H9 (cell line): ENCODE results near the gene SDHAF2. TPM values are rescaled to one million over a fixed set of nuclear protein-coding genes. Genes with fewer than 3 reads are reported as not detected.

Experiments used
- DNase-seq: peaks from one replicate; pipeline ENCODE4 v3.0.0-alpha.2; 2017
- H2AFZ ChIP-seq: one replicate; pipeline ENCODE4 v1.6.1; 2013; ENCODE audit warnings: mild to moderate bottlenecking, low read length, control low read depth, moderate library complexity
- H2AK5ac ChIP-seq: 2 replicates; pipeline ENCODE4 v1.6.1; 2013; ENCODE audit warnings: low read length, control low read depth, mixed read lengths; ENCODE audit not compliant: insufficient read length
- H2BK120ac ChIP-seq: one replicate; pipeline ENCODE4 v1.6.1; 2013; ENCODE audit warnings: low read depth, mild to moderate bottlenecking, low read length, control low read depth, inconsistent platforms; ENCODE audit not compliant: poor library complexity, severe bottlenecking
- H2BK12ac ChIP-seq: 2 replicates; pipeline ENCODE4 v1.6.1; 2013; ENCODE audit warnings: low read length, control low read depth, mixed read lengths, low read depth; ENCODE audit not compliant: insufficient read length
- H2BK15ac ChIP-seq: 2 replicates; pipeline ENCODE4 v1.6.1; 2013; ENCODE audit warnings: low read depth, low read length, control low read depth
- H2BK20ac ChIP-seq: one replicate; pipeline ENCODE4 v1.6.1; 2013; ENCODE audit warnings: low read depth, mild to moderate bottlenecking, low read length, control low read depth, inconsistent platforms; ENCODE audit not compliant: poor library complexity, severe bottlenecking
- H2BK5ac ChIP-seq: 2 replicates; pipeline ENCODE4 v1.6.1; 2013; ENCODE audit warnings: low read length, control low read depth, mixed read lengths; ENCODE audit not compliant: insufficient read length
- H3K14ac ChIP-seq: 2 replicates; pipeline ENCODE4 v1.6.1; 2013; ENCODE audit warnings: low read length, control low read depth; ENCODE audit not compliant: insufficient read depth
- H3K18ac ChIP-seq: 2 replicates; pipeline ENCODE4 v1.6.1; 2013; ENCODE audit warnings: low read depth, mild to moderate bottlenecking, mixed read lengths, low read length, control low read depth; ENCODE audit not compliant: insufficient read length
- H3K23ac ChIP-seq: 2 replicates; pipeline ENCODE4 v1.6.1; 2013; ENCODE audit warnings: low read length, control low read depth, mixed read lengths, low read depth; ENCODE audit not compliant: insufficient read length
- H3K23me2 ChIP-seq: 2 replicates; pipeline ENCODE4 v1.6.1; 2013; ENCODE audit warnings: low read depth, mild to moderate bottlenecking, mixed read lengths, low read length, control low read depth; ENCODE audit not compliant: insufficient read length, poor library complexity, severe bottlenecking
- H3K27ac ChIP-seq: 2 replicates; pipeline ENCODE4 v1.5.1; 2013; ENCODE audit warnings: low read length, control low read depth, mixed read lengths, low read depth; ENCODE audit not compliant: insufficient read length
- H3K27me3 ChIP-seq: 2 replicates; pipeline ENCODE4 v1.6.1; 2013; ENCODE audit warnings: low read length, control low read depth, inconsistent platforms; ENCODE audit not compliant: insufficient read depth
- H3K4ac ChIP-seq: 2 replicates; pipeline ENCODE4 v1.6.1; 2013; ENCODE audit warnings: low read depth, mild to moderate bottlenecking, control low read depth, inconsistent platforms, low read length, moderate library complexity
- H3K4me1 ChIP-seq: 2 replicates; pipeline ENCODE4 v1.6.1; 2013; ENCODE audit warnings: low read length, control low read depth, inconsistent platforms; ENCODE audit not compliant: insufficient read depth
- H3K4me2 ChIP-seq: 2 replicates; pipeline ENCODE4 v1.6.1; 2013; ENCODE audit warnings: low read length, control low read depth, mixed read lengths; ENCODE audit not compliant: insufficient read length, insufficient read depth
- H3K56ac ChIP-seq: 2 replicates; pipeline ENCODE4 v1.6.1; 2013; ENCODE audit warnings: low read depth, mild to moderate bottlenecking, mixed read lengths, low read length, control low read depth; ENCODE audit not compliant: insufficient read length
- H3K79me1 ChIP-seq: 2 replicates; pipeline ENCODE4 v1.6.1; 2013; ENCODE audit warnings: low read depth, mild to moderate bottlenecking, moderate library complexity, low read length, control low read depth, inconsistent platforms; ENCODE audit not compliant: insufficient read depth, poor library complexity, severe bottlenecking
- H3K79me2 ChIP-seq: 2 replicates; pipeline ENCODE4 v1.6.1; 2013; ENCODE audit warnings: low read length, control low read depth, inconsistent platforms; ENCODE audit not compliant: insufficient read depth
- H3K9ac ChIP-seq: 2 replicates; pipeline ENCODE4 v1.6.1; 2013; ENCODE audit warnings: low read length, control low read depth, mixed read lengths; ENCODE audit not compliant: insufficient read length; ENCODE audit errors: extremely low read depth
- H3K9me3 ChIP-seq: one replicate; pipeline ENCODE4 v1.6.1; 2013; ENCODE audit warnings: low read depth, low read length, inconsistent platforms; ENCODE audit not compliant: control insufficient read depth
- H3T11ph ChIP-seq: one replicate; pipeline ENCODE4 v1.6.1; 2013; ENCODE audit warnings: mild to moderate bottlenecking, low read length, control low read depth, inconsistent platforms
- H4K20me1 ChIP-seq: one replicate; pipeline ENCODE4 v1.6.1; 2013; ENCODE audit not compliant: control insufficient read depth, insufficient read length, insufficient read depth
- H4K5ac ChIP-seq: 2 replicates; pipeline ENCODE4 v1.6.1; 2013; ENCODE audit warnings: low read depth, mild to moderate bottlenecking, mixed read lengths, low read length, control low read depth; ENCODE audit not compliant: insufficient read length
- H4K8ac ChIP-seq: replicated peaks from 2 replicates; pipeline ENCODE4 v1.6.1; 2013; ENCODE audit warnings: low read length, control low read depth, mixed read lengths, low read depth; ENCODE audit not compliant: insufficient read length
- H4K91ac ChIP-seq: 2 replicates; pipeline ENCODE4 v1.6.1; 2013; ENCODE audit warnings: low read depth, mild to moderate bottlenecking, moderate library complexity, mixed read lengths, low read length, control low read depth; ENCODE audit not compliant: insufficient read length
- H3K27ac Mint-ChIP-seq, 3 experiments: 2 replicates in 2 of 3; 3 replicates in 1 of 3; pipeline ENCODE4 v1.8.0; 2020 to 2021; ENCODE audit warnings: mixed read lengths in 3 of 3, mild to moderate bottlenecking in 1 of 3, moderate library complexity in 1 of 3
- H3K27me3 Mint-ChIP-seq: 2 replicates; pipeline ENCODE4 v1.8.0; 2021; ENCODE audit warnings: low read depth, mild to moderate bottlenecking, moderate library complexity, mixed read lengths
- H3K36me3 Mint-ChIP-seq, 3 experiments: 2 replicates in 2 of 3; 3 replicates in 1 of 3; pipeline ENCODE4 v1.8.0; 2020 to 2021; ENCODE audit warnings: low read depth in 3 of 3, mixed read lengths in 3 of 3; ENCODE audit not compliant: insufficient read depth in 1 of 3
- H3K4me1 Mint-ChIP-seq, 2 experiments: 2 replicates each; pipeline ENCODE4 v1.8.0; 2020; ENCODE audit warnings: mixed read lengths in 2 of 2
- H3K4me3 Mint-ChIP-seq, 2 experiments: 2 replicates in 1 of 2; 3 replicates in 1 of 2; pipeline ENCODE4 v1.8.0; 2020 to 2021; ENCODE audit warnings: mild to moderate bottlenecking in 2 of 2, mixed read lengths in 2 of 2, moderate library complexity in 1 of 2
- H3K9me3 Mint-ChIP-seq, 2 experiments: 2 replicates in 1 of 2; 3 replicates in 1 of 2; pipeline ENCODE4 v1.8.0; 2020; ENCODE audit warnings: mild to moderate bottlenecking in 2 of 2, mixed read lengths in 2 of 2, moderate library complexity in 1 of 2
- CTCF ChIP-seq: fragments of 200-600 bp; sonication (generic); conservative IDR thresholded peaks from 3 replicates; pipeline ENCODE4 v1.8.0; 2021; ENCODE audit warnings: antibody characterized with exemption, mild to moderate bottlenecking
- WGBS: extraction: QIAGEN DNeasy Blood & Tissue Kit; methylation state at CpG from one replicate; pipeline ENCODE4 v1.1.7; 2013; ENCODE audit warnings: missing lambda C conversion rate, low lambda C conversion rate, mixed read lengths; ENCODE audit not compliant: insufficient read length; ENCODE audit errors: extremely low coverage; 5-methylcytosine and 5-hydroxymethylcytosine counted together
- total RNA-seq: library from RNA; stranded (reverse); gene quantifications from 2 replicates; pipeline ENCODE4 v1.2.1, GENCODE V29; 2021

Gene SDHAF2
- total RNA-seq, 1 experiment from 2014 or later, result 41.8 TPM

DNA sequence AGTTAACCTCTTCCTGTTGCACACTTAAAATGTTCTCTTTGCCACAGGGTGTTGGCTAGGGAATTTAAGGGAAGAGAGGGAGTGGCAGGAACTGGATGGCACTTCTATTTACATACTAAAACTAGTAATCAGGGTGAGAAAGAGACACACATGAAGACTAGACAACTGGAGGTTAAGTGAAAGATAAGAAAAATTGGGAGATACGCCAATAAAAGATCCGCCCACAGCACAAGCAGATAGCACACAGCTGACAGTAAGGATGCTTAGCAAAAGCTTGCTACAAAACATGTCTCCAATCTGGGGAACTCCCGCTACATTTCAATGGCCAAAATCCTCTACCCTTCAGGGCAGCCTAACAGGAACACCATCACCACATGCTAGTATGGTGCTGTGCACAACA, 13.0 kb upstream of the SDHAF2 start:
- Mint-ChIP-seq H3K36me3 (peaks cover 57 to 96% (median 95%) of the 10 kb centered on the region in 3 experiments; a peak in 6 of 7 replicates), H3K27me3 (no peaks in the 10 kb centered on the region), H3K27ac (no peak overlapping the region), H3K4me1 (no peaks in the 10 kb centered on the region; a peak in 1 of 4 replicates), H3K4me3 (no peak overlapping the region), H3K9me3 (no peaks in the 10 kb centered on the region)
- Histone ChIP-seq H3K79me1 (peaks cover 4% of the 10 kb centered on the region), H3T11ph (no peak overlapping the region), H4K8ac (no peak overlapping the region), H3K18ac (no peak overlapping the region), H3K56ac (no peak overlapping the region), H2BK120ac (no peak overlapping the region), H3K9me3 (no peaks in the 10 kb centered on the region), H3K27ac (no peak overlapping the region), H2BK5ac (no peak overlapping the region), H4K91ac (no peak overlapping the region), H3K23me2 (no peaks in the 10 kb centered on the region), H3K9ac (no peak overlapping the region), H4K20me1 (no peaks in the 10 kb centered on the region), H2AK5ac (no peak overlapping the region), H2AFZ (no peak overlapping the region), H3K79me2 (no peaks in the 10 kb centered on the region), H3K4me1 (no peaks in the 10 kb centered on the region), H3K4me2 (no peak overlapping the region), H3K23ac (no peak overlapping the region), H3K27me3 (no peaks in the 10 kb centered on the region), H4K5ac (no peak overlapping the region), H2BK20ac (no peak overlapping the region), H3K14ac (no peak overlapping the region), H2BK12ac (no peak overlapping the region), H3K4ac (no peak overlapping the region), H2BK15ac (no peak overlapping the region)
- no peak for DNase-seq
- TF ChIP-seq CTCF, result no peak
- WGBS, result no CpG with 5 or more reads among the region's 3 CpGs
